GM12875 (cell line): ENCODE measurements around the gene TIMM13.

Source experiments
- H3K4me3 ChIP-seq: one replicate; pipeline ENCODE4 v1.5.1; 2011; ENCODE audit warnings: low read depth, low read length, control low read depth
- TF ChIP-seq, protein P1 (sequence below): IDR thresholded peaks from 2 replicates; pipeline ENCODE4 v1.5.1; 2011; ENCODE audit warnings: low read depth, mild to moderate bottlenecking, control low read depth, inconsistent platforms, low read length, moderate library complexity, borderline replicate concordance; ENCODE audit not compliant: insufficient read depth

TIMM13 gene

GRCh38 chr19:2453431-2454025 is 26.1 kb upstream of the TIMM13 start:
- TF ChIP-seq, protein P1, sequence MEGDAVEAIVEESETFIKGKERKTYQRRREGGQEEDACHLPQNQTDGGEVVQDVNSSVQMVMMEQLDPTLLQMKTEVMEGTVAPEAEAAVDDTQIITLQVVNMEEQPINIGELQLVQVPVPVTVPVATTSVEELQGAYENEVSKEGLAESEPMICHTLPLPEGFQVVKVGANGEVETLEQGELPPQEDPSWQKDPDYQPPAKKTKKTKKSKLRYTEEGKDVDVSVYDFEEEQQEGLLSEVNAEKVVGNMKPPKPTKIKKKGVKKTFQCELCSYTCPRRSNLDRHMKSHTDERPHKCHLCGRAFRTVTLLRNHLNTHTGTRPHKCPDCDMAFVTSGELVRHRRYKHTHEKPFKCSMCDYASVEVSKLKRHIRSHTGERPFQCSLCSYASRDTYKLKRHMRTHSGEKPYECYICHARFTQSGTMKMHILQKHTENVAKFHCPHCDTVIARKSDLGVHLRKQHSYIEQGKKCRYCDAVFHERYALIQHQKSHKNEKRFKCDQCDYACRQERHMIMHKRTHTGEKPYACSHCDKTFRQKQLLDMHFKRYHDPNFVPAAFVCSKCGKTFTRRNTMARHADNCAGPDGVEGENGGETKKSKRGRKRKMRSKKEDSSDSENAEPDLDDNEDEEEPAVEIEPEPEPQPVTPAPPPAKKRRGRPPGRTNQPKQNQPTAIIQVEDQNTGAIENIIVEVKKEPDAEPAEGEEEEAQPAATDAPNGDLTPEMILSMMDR = no peak
- H3K4me3 ChIP-seq = no peak overlapping the region

- no peak overlapping the region for H3K4me3 ChIP-seq
- TF ChIP-seq, protein P1 = no peak
Measured at GRCh38 chr19:2451741-2452140, 24.4 kb upstream of the TIMM13 start.

GRCh38 chr19:2451138-2451537 is 23.8 kb upstream of the TIMM13 start:
- TF ChIP-seq, protein P1 = no peak
- no peak overlapping the region for H3K4me3 ChIP-seq

DNA sequence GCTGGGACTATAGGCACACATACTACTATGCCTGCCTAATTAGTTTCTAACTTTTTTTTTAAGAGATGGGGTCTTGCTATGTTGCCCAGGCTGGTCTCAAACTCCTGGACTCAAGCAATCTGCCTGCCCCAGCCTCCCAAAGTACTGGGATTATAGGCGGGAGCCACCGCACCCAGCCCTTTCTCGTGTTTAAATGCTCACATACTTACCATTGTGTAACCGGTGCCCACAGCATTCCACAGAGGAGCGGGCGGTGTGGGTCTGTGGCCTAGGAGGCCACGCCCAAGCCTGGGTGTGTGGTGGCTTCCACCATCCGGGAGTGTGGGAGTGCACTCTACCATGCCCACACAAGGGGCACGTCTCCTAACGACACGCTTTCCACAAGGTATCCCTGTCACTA is 21.6 kb upstream of the TIMM13 start:
- TF ChIP-seq, protein P1 = no peak

GRCh38 chr19:2446381-2446780 is 19.0 kb upstream of the TIMM13 start:
- no peak overlapping the region for H3K4me3 ChIP-seq
- TF ChIP-seq, protein P1 = no peak

More for the DNA sequence above, 21.6 kb upstream of the TIMM13 start:
- no peak overlapping the region for H3K4me3 ChIP-seq

GRCh38 chr19:2444251-2445002 is 17.0 kb upstream of the TIMM13 start:
- no peak overlapping the region for H3K4me3 ChIP-seq
- TF ChIP-seq, protein P1 = no peak

- TF ChIP-seq, protein P1 = no peak
- no peak overlapping the region for H3K4me3 ChIP-seq
Measured at GRCh38 chr19:2443785-2444182, 16.4 kb upstream of the TIMM13 start.
